GM18907 (cell line): Measurements from ENCODE around the gene KRTAP10-1.
"Not testable (repeated sequence)": the region's sequence is repeated elsewhere in the genome, so short reads cannot be mapped to it uniquely, and the experiment has no call there.

Experiments
- ATAC-seq: cut with Tn5 transposase; IDR thresholded peaks from one replicate; pipeline ENCODE4 v1.9.1; 2021; ENCODE audit warnings: mild to moderate bottlenecking, moderate library complexity; ENCODE audit not compliant: unreplicated experiment

Gene KRTAP10-1

GRCh38 chr21:44550285-44550684 is 10.3 kb upstream of the KRTAP10-1 start:
- ATAC-seq, result not testable (repeated sequence)

- no peak for ATAC-seq
Observed at GRCh38 chr21:44549525-44550211, 9.7 kb upstream of the KRTAP10-1 start.

GRCh38 chr21:44548922-44549321 is 8.9 kb upstream of the KRTAP10-1 start:
- no peak for ATAC-seq

GRCh38 chr21:44548381-44548780 is 8.4 kb upstream of the KRTAP10-1 start:
- no peak for ATAC-seq

GRCh38 chr21:44547656-44548331 is 7.8 kb upstream of the KRTAP10-1 start:
- no peak for ATAC-seq

- no peak for ATAC-seq
Observed at GRCh38 chr21:44544566-44544965, 4.6 kb upstream of the KRTAP10-1 start.

- ATAC-seq, result no peak
Observed at GRCh38 chr21:44542716-44543115, 2.7 kb upstream of the KRTAP10-1 start.

GRCh38 chr21:44540741-44541288 is 820 bp upstream of the KRTAP10-1 start:
- ATAC-seq, result no peak

GRCh38 chr21:44539046-44539445 is 949 bp downstream of the KRTAP10-1 start:
- no peak for ATAC-seq

GRCh38 chr21:44537930-44538911 is 1.8 kb downstream of the KRTAP10-1 start:
- ATAC-seq, result no peak

GRCh38 chr21:44535963-44536362 is 4.0 kb downstream of the KRTAP10-1 start:
- no peak for ATAC-seq

- no peak for ATAC-seq
Observed at GRCh38 chr21:44534688-44535087, 5.3 kb downstream of the KRTAP10-1 start.

- ATAC-seq, result no peak
Observed at GRCh38 chr21:44533891-44534627, 5.9 kb downstream of the KRTAP10-1 start.

GRCh38 chr21:44533121-44533890 is 6.7 kb downstream of the KRTAP10-1 start:
- no peak for ATAC-seq

- ATAC-seq, result no peak
Observed at GRCh38 chr21:44532712-44533111, 7.3 kb downstream of the KRTAP10-1 start.

- ATAC-seq, result no peak
Observed at GRCh38 chr21:44531606-44532564, 8.1 kb downstream of the KRTAP10-1 start.

- ATAC-seq, result no peak
Observed at GRCh38 chr21:44530903-44531605, 8.9 kb downstream of the KRTAP10-1 start.
